ENCODE data around the gene CCDC141.
A peak's percentile ranks its signal among the peaks of the same experiment; 100 is the strongest.

CCDC141 gene

GRCh38 chr2:178860551-178860950 lies 189.4 kb downstream of the CCDC141 start:
- DNase-seq, result no peak

- DNase-seq, result no peak
Measured at GRCh38 chr2:178859730-178860129, 190.2 kb downstream of the CCDC141 start.

GRCh38 chr2:178858896-178859625 lies 190.9 kb downstream of the CCDC141 start:
- DNase-seq, result no peak

GRCh38 chr2:178855151-178855550 lies 194.8 kb downstream of the CCDC141 start:
- no peak for DNase-seq

- no peak for DNase-seq
Measured at GRCh38 chr2:178848335-178848734, 201.6 kb downstream of the CCDC141 start.

- no peak for DNase-seq
Measured at GRCh38 chr2:178846458-178846802, 203.5 kb downstream of the CCDC141 start.

- peak; percentile 7 for DNase-seq
Measured at GRCh38 chr2:178845566-178846457, 204.1 kb downstream of the CCDC141 start.

GRCh38 chr2:178844701-178845100 lies 205.2 kb downstream of the CCDC141 start:
- DNase-seq, result no peak

- no peak for DNase-seq
Measured at GRCh38 chr2:178844269-178844668, 205.7 kb downstream of the CCDC141 start.

GRCh38 chr2:178843697-178844096 lies 206.2 kb downstream of the CCDC141 start:
- DNase-seq, result no peak

- no peak for DNase-seq
Measured at GRCh38 chr2:178836807-178837206, 213.1 kb downstream of the CCDC141 start.

GRCh38 chr2:178834086-178834485 lies 215.9 kb downstream of the CCDC141 start:
- no peak for DNase-seq

- no peak for DNase-seq
Measured at GRCh38 chr2:178833382-178833781, 216.6 kb downstream of the CCDC141 start.

GRCh38 chr2:178830451-178830850 lies 219.5 kb downstream of the CCDC141 start:
- DNase-seq, result peak; percentile 45

GRCh38 chr2:178829981-178830380 lies 220.0 kb downstream of the CCDC141 start:
- no peak for DNase-seq

- DNase-seq, result peak; percentile 48
Measured at GRCh38 chr2:178829299-178829960, 220.5 kb downstream of the CCDC141 start.

GRCh38 chr2:178828486-178828881 lies 221.5 kb downstream of the CCDC141 start:
- no peak for DNase-seq

GRCh38 chr2:178827739-178828485 lies 222.0 kb downstream of the CCDC141 start:
- no peak for DNase-seq

GRCh38 chr2:178827111-178827510 lies 222.8 kb downstream of the CCDC141 start:
- no peak for DNase-seq

GRCh38 chr2:178825183-178825582 lies 224.8 kb downstream of the CCDC141 start:
- DNase-seq, result no peak

GRCh38 chr2:178824181-178824580 lies 225.8 kb downstream of the CCDC141 start:
- DNase-seq, result no peak

GRCh38 chr2:178819992-178820391 lies 229.9 kb downstream of the CCDC141 start:
- DNase-seq, result no peak
